ENCODE data around the gene GPR137C. TPM values are rescaled to one million over a fixed set of nuclear protein-coding genes. Genes with fewer than 3 reads are reported as not detected.

The GPR137C gene
- total and polyA plus RNA-seq, 3 donors from 2014 or later, result 2.9 to 9.4 (median 7.1) TPM

DNA sequence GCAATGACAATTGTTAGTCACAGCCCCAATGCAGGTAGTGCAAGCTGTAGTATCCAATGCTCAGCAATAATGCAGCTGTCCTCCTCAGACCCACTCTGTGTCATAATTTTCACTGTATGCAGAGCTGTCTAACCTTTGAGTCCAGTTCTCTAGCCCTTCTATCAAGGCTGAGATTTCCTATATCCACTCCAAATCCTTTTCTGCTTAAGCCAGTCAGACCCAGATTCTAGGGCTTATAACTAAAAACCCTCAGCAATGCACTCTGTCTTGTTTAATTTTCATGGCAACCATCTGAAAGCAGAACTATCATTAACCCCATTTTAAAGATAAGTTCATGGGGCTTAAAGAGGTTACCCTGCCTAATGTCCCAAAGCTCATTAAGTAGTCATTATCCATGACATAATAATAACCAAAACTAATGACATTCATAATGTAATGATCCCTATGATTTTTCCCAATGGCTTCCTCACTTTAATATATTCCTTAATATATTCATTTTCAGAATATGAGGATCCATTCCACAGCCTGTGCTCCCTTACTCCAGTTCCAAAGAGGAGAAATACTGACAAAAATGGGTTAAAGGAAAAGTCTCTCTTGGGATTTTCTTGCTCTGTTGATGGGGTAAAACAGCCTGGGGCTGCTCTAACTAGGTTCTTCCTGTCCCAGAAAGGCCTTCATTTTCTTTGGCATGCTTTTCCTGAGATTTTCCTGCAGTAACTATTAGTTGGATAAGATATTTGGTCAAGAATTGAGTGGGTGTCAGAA is 29.9 kb upstream of the GPR137C start:
- intact Hi-C loops (cut with DNase I; ENCODE audit: low total_unique reads), result no loop called here
- no peak for DNase-seq
- no peak overlapping the region for H3K27ac ChIP-seq
- H3K27me3 ChIP-seq, result no peaks in the 10 kb centered on the region
- H3K4me1 ChIP-seq, result no peaks in the 10 kb centered on the region
- TF ChIP-seq POLR2A (IDR thresholded peaks at IDR 0.05), result no peak
- TF ChIP-seq CTCF (IDR thresholded peaks at IDR 0.05), result no peak
- H3K36me3 ChIP-seq (ENCODE audit: low read depth, missing control alignments), result no peaks in the 10 kb centered on the region
- H3K9me3 ChIP-seq, result no peaks in the 10 kb centered on the region
- H3K4me3 ChIP-seq, result no peak overlapping the region

DNA sequence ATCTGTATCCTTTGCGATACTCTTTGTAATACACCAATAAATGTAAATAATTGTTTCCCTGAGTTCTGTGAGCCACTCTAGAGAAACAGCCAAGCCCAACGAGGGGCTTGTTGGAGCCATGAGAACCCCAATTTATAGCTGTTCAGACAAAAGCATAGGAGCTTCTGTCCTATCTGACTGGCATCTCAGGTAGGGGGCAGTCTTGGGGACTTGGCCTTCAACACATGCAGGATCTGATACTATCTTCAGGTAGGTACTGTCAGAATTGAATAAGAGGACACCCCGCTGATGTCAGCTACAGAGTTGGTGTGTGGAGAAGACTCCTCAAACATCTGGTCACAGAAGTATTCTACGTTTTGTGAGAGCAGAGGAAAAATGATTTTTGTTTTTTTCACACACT is 25.6 kb upstream of the GPR137C start:
- no peaks in the 10 kb centered on the region for H3K4me1 ChIP-seq
- H3K27ac ChIP-seq, result no peak overlapping the region
- no peaks in the 10 kb centered on the region for H3K9me3 ChIP-seq
- intact Hi-C loops (cut with DNase I; ENCODE audit: low total_unique reads), result no loop called here
- WGBS, 2 donors, result 90 to 96% methylated on average over 4 of the region's 4 CpGs
- no peaks in the 10 kb centered on the region for H3K36me3 ChIP-seq (ENCODE audit: low read depth, missing control alignments)
- no peaks in the 10 kb centered on the region for H3K27me3 ChIP-seq
- no peak overlapping the region for H3K4me3 ChIP-seq
- TF ChIP-seq CTCF (IDR thresholded peaks at IDR 0.05), result no peak
- no peak for TF ChIP-seq POLR2A (IDR thresholded peaks at IDR 0.05)
- DNase-seq, result no peak

DNA sequence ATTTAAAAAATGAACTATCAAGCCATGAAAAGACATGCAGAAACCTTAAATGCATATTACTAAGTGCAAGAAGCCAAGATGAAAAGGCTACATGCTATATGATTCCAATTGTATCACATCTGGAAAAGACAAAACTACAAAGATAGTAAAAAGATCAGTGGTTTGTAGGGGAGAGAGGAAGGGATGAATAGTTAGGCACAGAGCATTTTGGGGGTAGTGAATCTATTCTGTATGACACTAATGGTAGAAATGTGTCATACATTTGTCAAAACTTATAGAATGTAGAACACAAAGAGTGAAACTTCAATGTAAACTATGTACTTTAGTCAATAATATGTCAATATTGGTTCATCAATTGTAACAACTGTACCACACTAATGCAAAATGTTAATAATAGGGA is 21.2 kb upstream of the GPR137C start:
- Histone ChIP-seq H3K36me3 (ENCODE audit: low read depth, missing control alignments) (no peaks in the 10 kb centered on the region), H3K27ac (no peak overlapping the region), H3K4me1 (no peaks in the 10 kb centered on the region), H3K27me3 (no peaks in the 10 kb centered on the region), H3K4me3 (no peak overlapping the region), H3K9me3 (no peaks in the 10 kb centered on the region)
- no peak for TF ChIP-seq POLR2A (IDR thresholded peaks at IDR 0.05)
- TF ChIP-seq CTCF (IDR thresholded peaks at IDR 0.05), result no peak
- intact Hi-C loops (cut with DNase I; ENCODE audit: low total_unique reads), result no loop called here
- no peak for DNase-seq

DNA sequence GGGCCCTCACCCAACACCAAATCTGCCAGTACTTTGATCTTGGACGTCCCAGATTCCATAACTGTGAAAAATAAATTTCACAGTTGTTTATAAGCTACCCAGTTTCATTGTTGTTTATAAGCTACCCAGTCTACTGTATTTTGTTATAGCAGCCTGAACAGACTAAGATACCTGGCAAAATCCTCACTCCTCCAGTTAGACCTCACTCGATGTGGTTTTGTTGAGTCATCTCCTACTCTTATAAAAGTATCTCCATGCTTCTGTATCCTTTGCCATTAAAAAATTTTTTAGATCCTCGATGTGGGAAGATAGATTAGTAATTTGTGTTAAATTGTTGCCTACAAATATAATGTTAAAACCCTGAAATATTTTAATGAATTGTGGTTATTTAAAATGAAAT is 16.4 kb upstream of the GPR137C start:
- no peak overlapping the region for H3K4me3 ChIP-seq
- TF ChIP-seq CTCF (IDR thresholded peaks at IDR 0.05) (no peak), POLR2A (IDR thresholded peaks at IDR 0.05) (no peak)
- H3K4me1 ChIP-seq, result no peaks in the 10 kb centered on the region
- intact Hi-C loops (cut with DNase I; ENCODE audit: low total_unique reads), result no loop called here
- H3K27ac ChIP-seq, result no peak overlapping the region
- no peaks in the 10 kb centered on the region for H3K9me3 ChIP-seq
- no peak for DNase-seq
- WGBS, 2 donors, result 90 to 94% methylated on average over 3 of the region's 3 CpGs
- no peaks in the 10 kb centered on the region for H3K27me3 ChIP-seq
- H3K36me3 ChIP-seq (ENCODE audit: low read depth, missing control alignments), result no peaks in the 10 kb centered on the region

GRCh38 chr14:52538623-52539022 is 14.0 kb upstream of the GPR137C start:
- TF ChIP-seq POLR2A (IDR thresholded peaks at IDR 0.05) (no peak), CTCF (IDR thresholded peaks at IDR 0.05) (no peak)
- Histone ChIP-seq H3K36me3 (ENCODE audit: low read depth, missing control alignments) (no peaks in the 10 kb centered on the region), H3K4me3 (no peak overlapping the region), H3K27me3 (no peaks in the 10 kb centered on the region), H3K27ac (no peak overlapping the region), H3K9me3 (no peaks in the 10 kb centered on the region), H3K4me1 (no peaks in the 10 kb centered on the region)
- intact Hi-C loops (cut with DNase I; ENCODE audit: low total_unique reads), result no loop called here
- DNase-seq, result no peak
- WGBS, 2 donors, result 69 to 83% methylated on average over 2 of the region's 2 CpGs
